Measurements from ENCODE around the gene PRF1.
A peak's percentile ranks its signal among the peaks of the same experiment; 100 is the strongest.
"Not testable (repeated sequence)": the region's sequence is repeated elsewhere in the genome, so short reads cannot be mapped to it uniquely, and the experiment has no call there.

Gene PRF1

GRCh38 chr10:70617798-70618568 is 15.4 kb upstream of the PRF1 start:
- DNase-seq, result no peak

GRCh38 chr10:70616761-70617160 is 14.2 kb upstream of the PRF1 start:
- no peak for DNase-seq

GRCh38 chr10:70615784-70616522 is 13.4 kb upstream of the PRF1 start:
- no peak for DNase-seq

GRCh38 chr10:70615211-70615610 is 12.7 kb upstream of the PRF1 start:
- no peak for DNase-seq

DNA sequence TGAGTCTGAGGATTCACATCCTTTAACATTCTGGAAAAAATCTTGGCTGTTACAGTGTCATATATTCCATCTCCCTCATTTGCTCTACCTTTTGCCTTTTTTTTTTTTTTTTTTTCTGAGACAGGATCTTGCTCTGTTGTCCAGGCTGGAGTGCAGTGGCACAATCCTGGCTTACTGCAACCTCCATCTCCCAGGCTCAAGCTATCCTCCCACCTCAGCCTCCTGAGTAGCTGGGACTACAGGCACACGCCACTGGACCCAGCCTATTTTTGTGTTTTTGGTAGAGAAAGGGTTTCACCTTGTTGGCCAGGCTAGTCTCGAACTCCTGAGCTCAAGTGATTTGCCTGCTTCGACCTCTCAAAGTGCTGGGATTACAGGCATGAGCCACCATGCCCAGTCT is 11.8 kb upstream of the PRF1 start:
- DNase-seq, result not testable (repeated sequence)

GRCh38 chr10:70613941-70614340 is 11.4 kb upstream of the PRF1 start:
- DNase-seq, result no peak

GRCh38 chr10:70607936-70608335 is 5.4 kb upstream of the PRF1 start:
- DNase-seq, result no peak

DNA sequence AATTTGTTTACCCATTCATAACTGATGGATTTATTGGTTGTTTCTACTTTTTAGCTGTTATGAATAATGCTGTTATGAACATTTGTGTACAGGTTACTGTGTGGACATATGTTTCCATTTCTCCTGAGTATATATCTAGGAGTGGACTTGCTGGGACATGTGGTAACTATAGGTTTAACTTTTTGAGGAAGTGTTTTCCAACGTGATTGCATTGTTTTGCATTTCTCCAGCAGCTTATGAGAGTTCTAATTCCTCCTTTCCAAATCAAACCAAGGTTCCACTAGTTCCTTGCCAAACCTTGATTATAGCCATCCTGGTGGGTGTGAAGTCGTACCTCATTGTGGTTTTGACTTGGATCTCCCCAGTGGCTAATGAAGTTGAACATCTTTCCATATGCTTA is 2.6 kb upstream of the PRF1 start:
- DNase-seq, result no peak

- DNase-seq, result no peak
Measured at GRCh38 chr10:70604106-70604505, 1.6 kb upstream of the PRF1 start.

GRCh38 chr10:70603449-70603801 is 884 bp upstream of the PRF1 start:
- DNase-seq, result no peak

DNA sequence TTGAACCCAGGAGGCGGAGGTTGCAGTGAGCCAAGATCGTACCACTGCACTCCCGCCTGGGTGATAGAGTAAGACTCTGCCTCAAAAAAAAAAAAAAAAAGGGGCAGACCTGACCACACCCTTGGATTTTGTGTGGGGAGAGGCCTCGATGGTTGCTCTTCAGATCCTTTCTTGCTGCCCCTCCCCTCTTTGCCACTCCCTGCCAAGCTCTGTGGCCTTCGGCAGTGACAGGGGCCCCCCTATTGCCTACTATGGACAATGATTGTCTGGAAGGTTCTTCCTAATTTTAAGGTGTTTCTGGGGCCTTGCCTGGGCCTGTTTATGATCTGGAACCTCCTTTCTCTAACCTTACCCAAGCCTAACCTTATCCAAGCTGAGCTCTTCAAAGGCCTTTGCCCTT is 795 bp downstream of the PRF1 start:
- DNase-seq, result no peak

DNA sequence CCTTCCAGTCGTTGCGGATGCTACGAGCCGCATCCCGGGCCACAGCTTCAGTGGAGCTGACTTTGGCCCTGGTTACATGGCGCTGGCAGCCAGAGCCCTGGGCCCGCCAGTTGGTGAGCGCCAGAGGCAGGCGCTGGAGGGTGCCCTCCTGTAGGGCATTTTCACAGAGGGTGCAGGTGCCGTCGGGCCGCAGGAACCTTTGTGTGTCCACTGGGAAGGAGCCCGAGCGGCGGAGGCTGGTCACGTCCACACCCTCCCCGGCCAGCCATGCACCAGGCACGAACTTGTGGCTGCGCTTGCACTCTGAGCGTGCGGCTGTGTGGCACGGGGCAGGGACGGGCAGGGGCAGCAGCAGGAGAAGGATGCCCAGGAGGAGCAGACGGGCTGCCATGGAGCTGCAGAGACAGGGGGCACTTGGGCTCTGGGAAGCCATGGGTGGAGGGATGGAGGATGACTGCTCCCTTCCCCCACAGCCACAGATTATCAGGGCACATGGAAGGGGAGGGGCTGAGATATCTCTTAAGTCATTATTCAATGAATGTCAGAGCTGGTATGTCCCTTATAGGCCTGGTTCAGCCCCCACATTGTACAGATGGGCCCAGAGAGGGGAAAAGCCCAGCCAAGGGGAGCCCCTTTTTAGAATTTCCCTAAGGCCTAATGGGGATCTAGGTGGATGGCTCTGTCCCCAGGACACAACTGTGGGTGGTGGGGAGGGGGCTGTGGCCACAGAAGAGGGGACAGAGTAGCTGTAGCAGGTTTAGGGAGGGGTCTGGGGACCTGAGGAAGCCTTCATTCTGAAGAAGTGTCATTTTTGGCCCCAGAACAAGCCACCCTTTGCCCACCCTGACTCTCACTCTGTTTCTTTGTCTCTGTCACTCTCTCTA is 1.8 kb downstream of the PRF1 start:
- no peak for DNase-seq

DNA sequence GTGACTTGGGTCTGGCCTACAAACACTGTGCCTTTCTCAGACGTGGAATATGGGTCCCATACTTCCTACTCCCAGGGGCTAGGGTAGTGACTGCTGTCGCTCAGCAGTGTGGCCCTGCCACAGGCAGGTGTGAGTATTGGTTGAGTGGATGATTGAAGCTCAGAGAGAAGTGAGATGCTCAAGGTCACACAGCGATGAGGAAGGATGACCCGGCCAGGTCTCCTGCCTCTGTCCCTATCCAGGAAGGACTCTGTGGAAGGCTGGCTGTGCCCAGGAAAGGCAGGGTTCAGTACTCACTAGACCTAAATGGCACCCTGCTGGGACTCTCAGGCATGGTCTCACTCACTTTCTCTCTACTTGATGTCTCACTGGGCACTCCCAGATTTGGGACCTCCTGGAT is 2.8 kb downstream of the PRF1 start:
- DNase-seq, result no peak

DNA sequence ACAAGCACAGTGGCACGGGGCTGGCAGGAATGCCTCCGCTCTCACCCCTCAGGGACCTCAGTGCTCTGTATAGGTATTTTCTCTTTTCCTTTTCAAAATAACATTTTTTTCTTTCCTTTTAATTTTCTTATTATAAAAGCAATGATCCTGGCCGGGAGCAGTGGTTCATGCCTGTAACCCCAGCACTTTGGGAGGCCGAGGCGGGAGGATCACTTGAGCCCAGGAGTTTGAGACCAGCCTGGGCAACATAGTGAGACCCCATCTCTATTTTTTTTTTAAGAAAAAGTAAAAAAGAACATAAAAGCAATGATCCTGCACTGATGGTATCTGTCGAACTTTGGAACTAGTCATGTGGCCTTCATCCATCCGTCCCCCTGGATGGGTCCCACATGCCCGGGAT is 3.2 kb downstream of the PRF1 start:
- no peak for DNase-seq

DNA sequence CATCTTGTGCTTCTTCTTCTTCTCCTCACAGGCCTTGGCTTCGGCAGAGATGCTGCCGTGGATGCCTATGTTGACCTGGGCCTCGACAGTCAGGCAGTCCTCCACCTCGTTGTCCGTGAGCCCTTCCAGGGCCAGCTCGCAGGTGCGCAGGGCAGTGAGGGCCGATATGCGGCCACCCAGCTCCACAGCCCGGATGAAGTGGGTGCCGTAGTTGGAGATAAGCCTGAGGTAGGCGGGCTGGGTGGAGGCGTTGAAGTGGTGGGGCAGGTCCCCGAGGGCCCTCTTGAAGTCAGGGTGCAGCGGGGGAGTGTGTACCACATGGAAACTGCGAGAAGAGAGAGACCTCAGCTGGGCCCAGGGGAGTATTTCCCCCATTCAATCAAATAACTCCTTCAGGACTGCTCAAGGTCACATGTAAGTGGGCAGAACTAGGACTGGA is 3.7 kb downstream of the PRF1 start:
- DNase-seq, result no peak

GRCh38 chr10:70597856-70598815 is 4.4 kb downstream of the PRF1 start:
- DNase-seq, result no peak

GRCh38 chr10:70596860-70597809 is 5.4 kb downstream of the PRF1 start:
- DNase-seq, result no peak

DNA sequence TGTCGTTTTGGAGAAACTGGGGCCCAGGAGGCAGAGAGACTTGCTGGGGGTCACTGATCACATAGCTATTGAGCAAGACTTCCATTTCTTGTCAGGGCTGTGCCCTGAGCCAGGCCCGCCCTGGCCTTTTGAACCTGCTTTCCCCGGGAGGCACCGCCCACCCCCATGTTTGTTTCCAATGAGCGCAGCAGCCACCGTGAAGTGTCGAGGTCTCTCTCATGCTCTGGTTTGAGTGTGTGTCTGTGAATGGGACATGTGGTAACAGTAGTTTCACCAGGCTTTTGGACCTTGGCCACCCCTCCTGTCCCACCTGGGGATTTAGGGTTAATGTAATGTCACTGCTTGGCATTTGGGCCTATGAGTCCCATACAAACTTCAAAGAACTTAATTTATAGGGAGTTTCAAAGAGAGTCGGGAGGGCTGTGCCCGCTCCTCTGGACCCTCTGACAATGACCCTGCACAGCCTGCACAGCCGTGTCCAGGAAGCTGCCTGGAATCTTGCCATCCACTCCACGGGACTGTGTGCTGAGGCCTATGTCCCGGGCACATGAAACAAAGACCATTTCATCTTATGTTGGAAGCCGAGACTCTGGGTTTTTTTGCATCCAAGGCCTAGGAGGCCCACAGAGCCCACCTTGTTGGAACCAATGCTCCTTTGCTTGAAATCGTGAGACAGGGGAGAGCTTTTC is 6.3 kb downstream of the PRF1 start:
- peak in 33 of 56 donors; percentile 11 to 78 (median 37) for DNase-seq

DNA sequence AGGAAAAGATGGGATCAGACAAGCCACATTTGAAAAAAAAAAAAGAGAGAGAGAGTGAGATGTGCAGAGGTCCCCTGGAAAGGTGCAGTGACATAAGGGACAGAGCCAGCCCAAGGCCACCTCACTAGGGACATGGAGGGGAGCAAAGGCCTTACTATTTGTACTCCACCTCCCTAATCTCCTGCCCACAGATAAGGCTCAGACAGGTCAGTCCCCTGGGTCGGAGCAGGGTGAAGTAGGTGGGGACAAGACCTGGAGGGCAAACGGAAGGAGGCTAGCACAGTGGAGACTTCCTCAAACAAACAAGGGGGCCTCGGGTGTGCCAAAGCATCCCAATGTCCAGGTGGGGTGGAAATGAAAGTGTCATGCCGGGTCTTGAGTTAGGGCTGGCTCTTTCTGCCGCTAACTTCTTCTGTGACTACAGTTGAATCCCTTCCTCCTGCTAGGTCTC is 7.0 kb downstream of the PRF1 start:
- DNase-seq, result no peak
